ENCODE data around the gene CACNA2D3. TPM values are rescaled to one million over a fixed set of nuclear protein-coding genes. Genes with fewer than 3 reads are reported as not detected.

CACNA2D3 gene
- total RNA-seq, 4 donors from 2014 or later, result 0.55 to 3.4 (median 1.6) TPM

DNA sequence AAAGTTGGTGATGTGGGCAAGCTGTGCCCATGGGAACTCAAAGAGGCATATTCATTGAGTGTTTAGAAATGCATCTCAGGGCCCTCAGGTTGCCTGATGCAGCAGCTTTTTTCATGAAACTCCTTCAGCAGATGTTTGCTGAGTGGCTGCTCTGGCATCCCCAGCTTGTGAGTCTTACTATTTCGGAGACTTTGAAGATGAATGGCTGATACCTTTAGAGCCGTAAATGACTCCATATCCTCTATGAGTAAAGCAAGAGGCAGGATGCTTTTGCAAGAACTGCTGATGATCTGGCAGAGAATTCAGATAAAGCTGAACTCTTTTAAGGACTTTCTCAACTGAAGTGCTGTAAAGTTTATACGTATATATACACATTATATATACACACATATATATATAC is 384.3 kb downstream of the CACNA2D3 start:
- Histone ChIP-seq H3K27ac (no peak overlapping the region), H3K36me3 (no peaks in the 10 kb centered on the region), H3K27me3 (no peaks in the 10 kb centered on the region), H3K4me3 (no peak overlapping the region), H3K4me1 (no peaks in the 10 kb centered on the region), H3K9me3 (no peaks in the 10 kb centered on the region)
- intact Hi-C loops (cut with DNase I; ENCODE audit: low total_unique reads) (no loop called here), in situ Hi-C loops (cut with MboI; ENCODE audit: low pct_ligation_motif_present in 1 of 4, low pct_unique_long_range_greater_than_20kb in 1 of 4, low sequenced_read_pairs in 3 of 4) (no loop called here)
- 80 to 90% methylated on average over 3 of the region's 3 CpGs for WGBS, 2 donors (ENCODE audit: low coverage in 1 of 2)
- no peak for DNase-seq
- TF ChIP-seq POLR2AphosphoS5 (IDR thresholded peaks at IDR 0.05) (no peak), POLR2A (IDR thresholded peaks at IDR 0.05) (no peak), CTCF (IDR thresholded peaks at IDR 0.05) (no peak), EP300 (IDR thresholded peaks at IDR 0.05; ENCODE audit: low read depth) (no peak)

DNA sequence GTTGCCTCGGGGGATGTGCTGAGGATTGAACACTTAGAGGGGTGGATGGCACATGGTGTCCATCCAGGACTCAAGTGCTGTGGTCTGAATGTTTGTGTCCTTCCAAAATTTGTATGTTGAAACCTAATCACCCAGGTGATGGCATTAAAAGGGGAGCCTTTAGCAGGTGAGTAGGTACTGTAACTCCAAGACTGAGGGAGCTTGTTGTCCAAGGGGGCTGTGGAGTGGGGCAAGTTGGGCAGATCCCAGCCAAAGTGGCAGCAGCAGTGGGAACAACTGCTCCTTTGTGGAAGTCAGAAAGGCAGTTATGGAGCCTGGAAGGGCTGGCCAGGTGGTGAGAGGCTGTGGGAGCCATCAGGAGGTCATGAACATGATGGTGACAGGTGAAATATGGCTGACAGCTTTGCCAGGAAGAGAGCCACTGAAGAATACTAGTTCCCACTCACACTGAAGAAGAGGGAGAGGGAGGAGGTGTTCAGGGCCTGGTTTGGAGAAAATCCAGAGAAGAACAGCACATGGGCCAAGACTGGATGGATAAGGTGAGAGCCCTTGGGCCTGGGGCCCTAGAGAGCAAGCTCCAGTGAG is 385.6 kb downstream of the CACNA2D3 start:
- Histone ChIP-seq H3K9me3 (no peaks in the 10 kb centered on the region), H3K27ac (no peak overlapping the region), H3K36me3 (no peaks in the 10 kb centered on the region), H3K4me3 (no peak overlapping the region), H3K27me3 (no peaks in the 10 kb centered on the region), H3K4me1 (no peaks in the 10 kb centered on the region)
- 71 to 86% methylated on average over 1 of the region's 1 CpG for WGBS, 2 donors (ENCODE audit: low coverage in 1 of 2)
- no peak for DNase-seq
- in situ Hi-C loops (cut with MboI; ENCODE audit: low pct_ligation_motif_present in 1 of 4, low pct_unique_long_range_greater_than_20kb in 1 of 4, low sequenced_read_pairs in 3 of 4), result no loop called here
- TF ChIP-seq POLR2A (IDR thresholded peaks at IDR 0.05) (no peak), EP300 (IDR thresholded peaks at IDR 0.05; ENCODE audit: low read depth) (no peak), POLR2AphosphoS5 (IDR thresholded peaks at IDR 0.05) (no peak), CTCF (IDR thresholded peaks at IDR 0.05) (no peak)
- intact Hi-C loops (cut with DNase I; ENCODE audit: low total_unique reads), result no loop called here

GRCh38 chr3:54510506-54510905 is 388.2 kb downstream of the CACNA2D3 start:
- Histone ChIP-seq H3K27me3 (no peaks in the 10 kb centered on the region), H3K9me3 (no peaks in the 10 kb centered on the region), H3K4me1 (no peaks in the 10 kb centered on the region), H3K36me3 (no peaks in the 10 kb centered on the region), H3K4me3 (no peak overlapping the region), H3K27ac (no peak overlapping the region)
- no peak for TF ChIP-seq POLR2AphosphoS5 (IDR thresholded peaks at IDR 0.05)
- no peak for TF ChIP-seq CTCF (IDR thresholded peaks at IDR 0.05)
- no peak for TF ChIP-seq EP300 (IDR thresholded peaks at IDR 0.05; ENCODE audit: low read depth)
- no peak for TF ChIP-seq POLR2A (IDR thresholded peaks at IDR 0.05)
- in situ Hi-C loops (cut with MboI; ENCODE audit: low pct_ligation_motif_present in 1 of 4, low pct_unique_long_range_greater_than_20kb in 1 of 4, low sequenced_read_pairs in 3 of 4), result no loop called here
- intact Hi-C loops (cut with DNase I; ENCODE audit: low total_unique reads), result no loop called here
- WGBS, 2 donors (ENCODE audit: low coverage in 1 of 2), result 88% methylated on average over 2 of the region's 2 CpGs; no CpG with 5 or more reads in 1 of the 2 donors
- DNase-seq, result no peak

GRCh38 chr3:54511766-54512365 is 389.5 kb downstream of the CACNA2D3 start:
- 40 to 63% methylated on average over 1 to 4 of the region's 4 CpGs for WGBS, 2 donors (ENCODE audit: low coverage in 1 of 2)
- H3K36me3 ChIP-seq, result no peaks in the 10 kb centered on the region
- no peak overlapping the region for H3K4me3 ChIP-seq
- H3K27me3 ChIP-seq, result no peaks in the 10 kb centered on the region
- intact Hi-C loops (cut with DNase I; ENCODE audit: low total_unique reads), result loop anchor here (1.0 kb wide), 1 partner anchor 22 kb away; no protein-coding TSS in a partner anchor
- in situ Hi-C loops (cut with MboI; ENCODE audit: low pct_ligation_motif_present in 1 of 4, low pct_unique_long_range_greater_than_20kb in 1 of 4, low sequenced_read_pairs in 3 of 4), result no loop called here
- H3K9me3 ChIP-seq, result no peaks in the 10 kb centered on the region
- no peak for TF ChIP-seq POLR2AphosphoS5 (IDR thresholded peaks at IDR 0.05)
- no peak for TF ChIP-seq POLR2A (IDR thresholded peaks at IDR 0.05)
- no peak for TF ChIP-seq CTCF (IDR thresholded peaks at IDR 0.05)
- TF ChIP-seq EP300 (IDR thresholded peaks at IDR 0.05; ENCODE audit: low read depth), result no peak
- H3K27ac ChIP-seq, result no peak overlapping the region
- DNase-seq, result no peak
- H3K4me1 ChIP-seq, result no peaks in the 10 kb centered on the region

Measured in transverse colon (tissue), 4 donors.